GM18499 (cell line): ENCODE measurements around the gene DDX51.
A peak's percentile ranks its signal among the peaks of the same experiment; 100 is the strongest.

Experiments
- ATAC-seq: cut with Tn5 transposase; IDR thresholded peaks from one replicate; pipeline ENCODE4 v1.9.1; 2021; ENCODE audit warnings: moderate number of reproducible peaks; ENCODE audit not compliant: insufficient read depth, unreplicated experiment

The DDX51 gene

GRCh38 chr12:132144115-132144809 is at the start of gene DDX51, which contains the start of gene NOC4L:
DDX51 (minus strand) TSS chr12:132144319; CDS start chr12:132144296, 23 bp downstream.
NOC4L (plus strand) TSS chr12:132144457; CDS start chr12:132144489, 32 bp downstream.
- peak; percentile 53 for ATAC-seq

- no peak for ATAC-seq
These were observed 47.8 kb upstream of the DDX51 start for GRCh38 chr12:132191715-132192553.

GRCh38 chr12:132190834-132191500 is 46.8 kb upstream of the DDX51 start:
- ATAC-seq, result no peak

GRCh38 chr12:132190012-132190755 is 46.1 kb upstream of the DDX51 start:
- ATAC-seq, result no peak

- no peak for ATAC-seq
These were observed 45.4 kb upstream of the DDX51 start for GRCh38 chr12:132189378-132190011.

GRCh38 chr12:132188916-132189325 is 44.8 kb upstream of the DDX51 start:
- no peak for ATAC-seq

GRCh38 chr12:132188451-132188901 is 44.4 kb upstream of the DDX51 start:
- no peak for ATAC-seq

- ATAC-seq, result no peak
These were observed 43.7 kb upstream of the DDX51 start for GRCh38 chr12:132187646-132188450.

- ATAC-seq, result no peak
These were observed 42.9 kb upstream of the DDX51 start for GRCh38 chr12:132186857-132187620.

GRCh38 chr12:132186208-132186856 is 42.2 kb upstream of the DDX51 start:
- no peak for ATAC-seq

- no peak for ATAC-seq
These were observed 41.6 kb upstream of the DDX51 start for GRCh38 chr12:132185705-132186104.

GRCh38 chr12:132182711-132183365 is 38.7 kb upstream of the DDX51 start:
- no peak for ATAC-seq

- ATAC-seq, result no peak
These were observed 38.1 kb upstream of the DDX51 start for GRCh38 chr12:132182206-132182710.

- ATAC-seq, result no peak
These were observed 37.6 kb upstream of the DDX51 start for GRCh38 chr12:132181570-132182200.

GRCh38 chr12:132180648-132181546 is 36.8 kb upstream of the DDX51 start:
- ATAC-seq, result no peak
